ENCODE measurements around the gene PTPRU. TPM values are rescaled to one million over a fixed set of nuclear protein-coding genes. Genes with fewer than 3 reads are reported as not detected.

Gene PTPRU
- total RNA-seq, 1 experiment from 2014 or later, result 31.4 TPM

DNA sequence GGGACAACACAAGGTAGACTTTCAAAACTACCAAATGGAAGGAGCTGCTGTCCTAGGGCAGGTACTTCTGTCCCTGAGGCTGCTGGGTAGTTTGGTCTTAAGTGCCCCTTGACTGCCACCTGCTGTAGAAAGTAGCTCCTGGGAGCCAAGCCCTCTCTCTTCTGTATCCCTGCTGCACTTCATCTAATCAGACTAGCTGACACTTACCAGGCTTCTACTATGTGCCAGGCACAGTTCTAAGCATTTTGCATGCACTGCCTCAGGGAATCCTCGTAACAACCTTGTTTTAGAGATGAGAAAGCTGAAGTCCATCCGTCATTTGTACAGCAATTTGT is 38.8 kb upstream of the PTPRU start:
- peaks cover 8% of the 10 kb centered on the region for H3K36me3 ChIP-seq (ENCODE audit: low read depth)
- ChIA-PET CTCF (interaction anchor here (0.6 to 1.0 kb wide), 3 partner anchors 31 to 488 kb away, joined by 3 to 8 read pairs (median 4); no protein-coding TSS in a partner anchor), POLR2A (ENCODE audit: unreplicated experiment) (no interaction called here)
- no peak overlapping the region for H3K27ac ChIP-seq
- H3K79me2 ChIP-seq (ENCODE audit: low read depth), result no peaks in the 10 kb centered on the region
- no peak for TF ChIP-seq EZH2 (IDR thresholded peaks at IDR 0.05; ENCODE audit: low read depth)
- TF ChIP-seq CTCF (conservative IDR thresholded peaks at IDR 0.05), result no peak; the same call in 1 of the 2 replicates
- no peaks in the 10 kb centered on the region for H3K27me3 ChIP-seq (ENCODE audit: insufficient read depth, low read depth)
- intact Hi-C loops (cut with micrococcal nuclease; ENCODE audit: unreplicated experiment), result no loop called here
- peaks cover 6% of the 10 kb centered on the region; the same call in 1 of the 2 replicates for H3F3A ChIP-seq (ENCODE audit: insufficient read depth, low read depth)
- H2AFZ ChIP-seq, result no peak overlapping the region
- no peak overlapping the region for H3K4me2 ChIP-seq
- H3K9me3 ChIP-seq (ENCODE audit: insufficient read depth, low read depth), result no peaks in the 10 kb centered on the region
- no peak overlapping the region for H3K4me3 ChIP-seq
- H4K20me1 ChIP-seq (ENCODE audit: insufficient read depth), result no peaks in the 10 kb centered on the region
- BruUV-seq (replicated peaks), result no TSS peak
- peaks cover 8% of the 10 kb centered on the region for H3K4me1 ChIP-seq (replicated peaks; ENCODE audit: insufficient read depth)
- H3K9me2 ChIP-seq (ENCODE audit: insufficient read depth), result no peaks in the 10 kb centered on the region
- DNase-seq, result peak in 1 of 2 experiments; percentile 17

DNA sequence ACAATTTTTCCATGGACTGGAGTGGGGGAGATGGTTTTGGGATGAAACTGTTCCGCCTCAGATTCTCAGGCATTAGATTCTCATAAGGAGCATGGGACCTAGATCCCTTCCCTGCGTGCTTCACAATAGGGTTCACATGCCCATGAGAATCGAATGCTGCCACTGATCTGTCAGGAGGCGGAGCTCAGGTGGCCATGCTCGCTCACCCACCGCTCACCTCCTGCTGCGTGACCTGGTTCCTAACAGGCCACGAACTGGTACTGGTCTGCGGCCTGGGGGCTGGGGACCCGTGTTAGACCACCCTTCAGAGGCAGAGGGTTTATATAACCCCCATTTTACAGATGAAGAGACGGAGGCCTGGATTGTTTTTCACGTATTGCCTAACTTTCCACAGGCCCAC is 38.3 kb upstream of the PTPRU start:
- no peaks in the 10 kb centered on the region for H3K9me2 ChIP-seq (ENCODE audit: insufficient read depth)
- ChIA-PET CTCF (interaction anchor here (0.6 to 1.0 kb wide), 2 partner anchors 316 to 488 kb away, joined by 3 to 8 read pairs; no protein-coding TSS in a partner anchor), POLR2A (ENCODE audit: unreplicated experiment) (no interaction called here)
- H3K4me1 ChIP-seq (replicated peaks; ENCODE audit: insufficient read depth), result peaks cover 9% of the 10 kb centered on the region
- no peak overlapping the region for H2AFZ ChIP-seq
- peaks cover 7% of the 10 kb centered on the region; the same call in 1 of the 2 replicates for H3F3A ChIP-seq (ENCODE audit: insufficient read depth, low read depth)
- no TSS peak for BruUV-seq (replicated peaks)
- peaks cover 8% of the 10 kb centered on the region for H3K36me3 ChIP-seq (ENCODE audit: low read depth)
- no peak for TF ChIP-seq CTCF (conservative IDR thresholded peaks at IDR 0.05)
- no peak for TF ChIP-seq EZH2 (IDR thresholded peaks at IDR 0.05; ENCODE audit: low read depth)
- no peak overlapping the region for H3K4me2 ChIP-seq
- no peaks in the 10 kb centered on the region for H3K27me3 ChIP-seq (ENCODE audit: insufficient read depth, low read depth)
- no peaks in the 10 kb centered on the region for H3K79me2 ChIP-seq (ENCODE audit: low read depth)
- H3K9me3 ChIP-seq (ENCODE audit: insufficient read depth, low read depth), result no peaks in the 10 kb centered on the region
- DNase-seq, result no peak
- no peak overlapping the region for H3K27ac ChIP-seq
- intact Hi-C loops (cut with micrococcal nuclease; ENCODE audit: unreplicated experiment), result no loop called here
- H4K20me1 ChIP-seq (ENCODE audit: insufficient read depth), result no peaks in the 10 kb centered on the region
- no peak overlapping the region for H3K4me3 ChIP-seq

DNA sequence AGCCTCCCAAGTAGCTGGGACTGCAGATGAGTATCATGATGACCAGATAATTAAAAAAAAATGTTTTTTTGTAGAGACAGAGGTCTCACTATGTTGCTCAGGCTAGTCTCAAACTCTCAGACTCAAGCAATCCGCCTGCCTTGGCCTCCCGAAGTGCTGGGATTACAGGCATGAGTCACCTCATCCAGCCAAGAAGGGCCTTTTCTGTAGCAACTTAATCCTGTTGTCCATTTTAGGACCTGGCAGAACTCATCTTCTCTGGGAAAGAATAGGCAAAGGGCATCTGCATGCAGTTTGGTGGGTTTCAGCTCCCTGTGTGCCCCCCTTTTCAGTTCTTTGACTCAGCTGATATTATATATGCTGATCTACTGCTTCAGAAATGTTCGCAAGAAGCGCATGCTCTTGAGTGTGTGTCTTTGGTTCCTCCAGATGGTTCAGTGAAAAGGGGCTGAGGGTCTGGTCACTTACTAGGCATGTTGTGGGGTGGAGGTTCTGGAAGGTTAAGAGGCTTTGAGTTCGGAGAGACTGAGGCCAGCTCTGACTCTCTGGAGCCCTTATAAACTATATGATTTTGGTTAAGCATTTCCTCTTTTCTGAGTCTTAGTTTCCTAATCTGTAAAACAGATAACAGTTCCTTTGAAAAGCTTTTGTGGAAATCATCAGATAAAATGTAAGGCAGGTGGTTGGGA is 35.3 kb upstream of the PTPRU start:
- TF ChIP-seq CTCF (conservative IDR thresholded peaks at IDR 0.05) (no peak), EZH2 (IDR thresholded peaks at IDR 0.05; ENCODE audit: low read depth) (no peak)
- peaks cover 7% of the 10 kb centered on the region; the same call in 1 of the 2 replicates for H3F3A ChIP-seq (ENCODE audit: insufficient read depth, low read depth)
- H3K4me1 ChIP-seq (replicated peaks; ENCODE audit: insufficient read depth), result peaks cover 9% of the 10 kb centered on the region
- ChIA-PET CTCF (no interaction called here), POLR2A (ENCODE audit: unreplicated experiment) (no interaction called here)
- peaks cover 8% of the 10 kb centered on the region for H3K36me3 ChIP-seq (ENCODE audit: low read depth)
- H2AFZ ChIP-seq, result no peak overlapping the region
- H3K4me2 ChIP-seq, result no peak overlapping the region
- no peaks in the 10 kb centered on the region for H4K20me1 ChIP-seq (ENCODE audit: insufficient read depth)
- no peaks in the 10 kb centered on the region for H3K9me2 ChIP-seq (ENCODE audit: insufficient read depth)
- no TSS peak for BruUV-seq (replicated peaks)
- H3K79me2 ChIP-seq (ENCODE audit: low read depth), result no peaks in the 10 kb centered on the region
- no peaks in the 10 kb centered on the region for H3K9me3 ChIP-seq (ENCODE audit: insufficient read depth, low read depth)
- H3K27ac ChIP-seq, result no peak overlapping the region
- no peak for DNase-seq
- intact Hi-C loops (cut with micrococcal nuclease; ENCODE audit: unreplicated experiment), result loop anchor here (10.0 kb wide), 1 partner anchor 556 kb away; the partner anchor contains the start of genes RNU11 and TAF12
- H3K4me3 ChIP-seq, result no peak overlapping the region
- no peaks in the 10 kb centered on the region for H3K27me3 ChIP-seq (ENCODE audit: insufficient read depth, low read depth)

Data from PC-9 (cell line).